NOMO-1 (cell line): ENCODE results near the gene TRIOBP.

ENCODE experiments used
- DNase-seq, 2 experiments: peaks; one replicate each; lab custom pipeline; 2025; ENCODE audit not compliant: unreplicated experiment in 2 of 2; lab: John Stamatoyannopoulos, UW

TRIOBP gene

GRCh38 chr22:37665487-37665886 is 31.4 kb upstream of the TRIOBP start:
- DNase-seq, result no peak

GRCh38 chr22:37669586-37669985 is 27.3 kb upstream of the TRIOBP start:
- no peak for DNase-seq

DNA sequence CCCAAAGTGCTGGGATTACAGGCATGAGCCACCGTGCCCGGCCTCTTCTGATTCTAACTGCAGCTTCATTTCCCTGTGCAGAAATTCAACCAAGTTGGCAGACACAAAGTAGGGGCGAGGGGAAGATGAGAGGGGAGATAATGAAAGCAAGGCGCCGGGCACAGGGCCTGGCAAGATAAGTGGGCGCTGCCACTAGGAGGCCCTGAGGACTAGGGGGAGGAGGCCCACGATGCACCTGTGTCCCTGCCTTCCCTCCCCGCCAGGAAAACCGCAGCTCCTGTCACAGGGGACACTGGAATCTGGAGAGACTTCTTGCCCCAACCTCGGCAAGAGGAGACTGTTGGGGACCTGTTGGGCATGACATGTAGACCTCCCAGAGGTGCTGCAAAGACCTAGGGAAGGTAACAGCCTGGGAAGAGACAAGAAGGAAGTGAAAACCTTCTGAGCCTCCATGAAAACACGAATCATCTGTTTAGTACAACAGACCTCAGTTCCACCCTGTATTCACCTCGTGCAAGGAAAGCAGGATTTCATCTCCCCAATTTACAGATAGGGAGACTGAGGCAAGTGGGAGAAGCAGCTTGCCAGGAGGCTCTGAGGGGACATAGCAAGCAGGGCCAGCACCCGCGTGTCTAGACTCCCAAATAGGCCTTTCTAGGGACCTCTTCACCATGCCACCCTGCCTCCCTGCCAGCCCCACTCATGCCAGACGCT is 24.5 kb upstream of the TRIOBP start:
- DNase-seq, result peak in 1 of 2 experiments; percentile 15

DNA sequence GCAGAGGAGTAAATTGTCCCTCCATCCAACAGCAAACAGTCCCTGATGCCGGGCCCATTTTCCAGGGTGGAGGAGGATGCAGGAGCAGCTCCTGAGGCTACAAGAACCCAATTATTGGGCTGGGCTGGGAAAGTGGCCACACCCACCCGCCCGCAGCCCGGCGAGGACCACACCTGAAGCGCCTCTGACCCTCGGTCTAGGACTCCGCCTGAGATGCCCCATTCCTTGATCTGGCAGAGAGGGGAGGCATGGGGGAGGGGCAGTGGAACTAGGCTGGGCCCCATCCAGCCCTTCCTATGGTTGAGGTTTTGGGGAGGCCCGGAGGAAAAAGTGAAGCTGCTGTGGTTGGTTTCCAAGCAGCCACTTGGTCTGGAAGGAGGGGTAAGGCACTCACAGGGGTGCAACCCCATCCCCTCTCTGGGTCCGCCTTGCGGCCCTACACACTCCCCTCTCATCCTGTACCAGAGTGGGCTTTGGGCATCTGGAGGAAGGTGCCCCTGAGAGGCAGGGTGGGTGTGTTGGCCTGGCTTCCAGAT is 23.9 kb upstream of the TRIOBP start:
- DNase-seq, result no peak

GRCh38 chr22:37674248-37674647 is 22.6 kb upstream of the TRIOBP start:
- DNase-seq, result no peak

DNA sequence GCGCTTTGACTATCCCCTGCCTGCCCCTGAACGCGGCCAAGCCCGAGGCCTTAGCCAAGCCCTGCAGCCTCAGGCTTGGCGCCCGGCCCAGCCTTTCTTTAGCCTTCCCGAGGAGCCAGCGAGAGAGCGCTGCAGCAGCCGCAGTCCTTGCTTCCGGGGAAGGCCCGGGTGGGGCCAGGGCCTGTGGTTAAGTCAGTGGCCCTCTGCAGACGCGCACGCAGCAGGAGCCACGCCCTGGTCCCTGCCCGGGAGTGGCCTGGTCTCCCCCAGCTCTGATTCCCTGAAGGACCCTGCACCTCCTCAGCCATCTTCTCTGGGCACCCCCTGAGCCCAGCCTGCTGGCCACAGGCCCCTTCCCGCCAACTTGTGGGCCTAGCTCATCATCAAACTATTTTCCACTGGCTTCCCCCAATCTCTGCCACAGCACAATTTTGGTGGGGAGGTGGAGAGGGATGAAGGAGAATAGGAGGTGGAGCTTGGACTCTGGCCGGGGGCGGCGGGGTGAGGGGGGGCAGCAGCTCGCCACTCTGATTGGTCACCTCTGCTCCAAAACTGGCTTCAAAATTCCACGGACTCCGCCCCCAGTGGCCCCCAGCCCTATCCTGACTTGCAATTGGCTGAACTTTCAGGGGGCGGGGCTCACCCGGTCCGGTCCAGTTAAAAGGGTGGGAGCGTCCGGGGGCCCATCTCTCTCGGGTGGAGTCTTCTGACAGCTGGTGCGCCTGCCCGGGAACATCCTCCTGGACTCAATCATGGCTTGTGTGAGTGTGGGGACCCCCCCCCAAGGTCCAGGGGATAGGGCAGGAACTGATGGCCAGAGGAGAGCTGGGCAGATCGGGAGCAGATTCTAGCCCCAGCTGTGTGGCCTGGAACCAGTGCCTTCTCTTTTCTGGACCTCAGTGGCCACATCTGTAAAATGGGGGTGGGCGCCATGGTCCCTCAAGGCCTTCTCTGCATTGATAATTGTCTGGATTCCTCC is 21.6 kb upstream of the TRIOBP start, which contains the start of gene LGALS1:
Gene LGALS1 (plus strand): TSS at position 686 of the 979 bp plus-strand sequence. CDS start 67 bp downstream, at position 753.
- peak; percentile 94 for DNase-seq

- DNase-seq, result peak in 1 of 2 experiments; percentile 24
These were observed 20.7 kb upstream of the TRIOBP start for GRCh38 chr22:37675930-37676735.

DNA sequence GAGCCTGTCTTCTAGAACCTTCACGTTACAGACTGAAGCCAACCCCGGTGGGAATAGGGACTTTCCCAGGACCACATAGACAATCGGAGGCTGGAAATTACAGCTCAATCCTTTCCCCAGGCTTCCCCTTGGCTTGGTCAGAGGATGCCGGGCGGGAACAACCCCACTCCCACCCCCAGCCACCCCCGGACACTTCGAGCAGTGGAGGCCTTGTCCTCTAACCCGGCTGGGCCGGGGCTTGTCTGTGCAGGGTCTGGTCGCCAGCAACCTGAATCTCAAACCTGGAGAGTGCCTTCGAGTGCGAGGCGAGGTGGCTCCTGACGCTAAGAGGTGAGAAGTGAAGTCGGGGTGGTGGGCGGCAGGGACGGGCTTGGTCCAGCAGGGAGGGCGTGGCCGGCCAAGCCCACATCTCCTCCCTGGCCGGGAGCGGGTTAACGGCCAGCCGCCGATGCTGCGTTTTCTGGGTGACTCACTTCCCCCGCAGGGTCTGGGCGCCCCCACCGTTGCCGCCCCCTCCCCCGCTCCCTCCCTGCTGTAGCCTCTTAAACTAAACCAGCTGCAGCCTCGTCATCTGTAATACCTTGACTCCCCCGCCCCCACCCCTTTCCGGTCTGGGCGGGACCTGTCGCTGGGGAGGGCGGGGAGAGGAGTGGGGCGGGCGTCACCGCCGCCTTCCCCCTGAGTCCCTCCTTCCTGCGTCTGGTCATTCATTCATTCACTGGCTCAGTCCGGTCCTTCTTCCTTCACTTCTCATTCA is 19.9 kb upstream of the TRIOBP start:
- peak; percentile 91 to 94 for DNase-seq

DNA sequence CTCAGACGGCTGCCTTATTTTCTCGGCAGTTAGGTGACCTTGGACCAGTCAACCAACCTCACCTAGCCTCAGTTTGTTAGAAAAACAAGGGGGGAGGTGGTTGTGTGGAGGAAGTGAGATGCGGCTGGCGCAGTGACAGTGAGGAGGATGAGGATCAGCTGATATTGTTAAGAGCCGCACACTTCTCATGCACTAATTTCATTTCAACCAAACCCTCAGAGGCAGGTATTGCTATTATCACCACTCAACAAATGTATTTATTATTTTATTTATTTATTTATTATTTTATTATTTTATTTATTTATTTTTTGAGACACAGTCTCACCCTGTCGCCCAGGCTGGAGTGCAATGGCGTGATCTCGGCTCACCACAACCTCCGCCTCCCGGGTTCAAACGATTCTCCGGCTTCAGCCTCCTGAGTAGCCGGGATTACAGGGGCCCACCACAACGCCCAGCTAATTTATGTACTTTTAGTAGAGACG is 19.3 kb upstream of the TRIOBP start:
- DNase-seq, result no peak

GRCh38 chr22:37678372-37678771 is 18.5 kb upstream of the TRIOBP start:
- DNase-seq, result no peak

GRCh38 chr22:37679670-37680069 is 17.2 kb upstream of the TRIOBP start:
- no peak for DNase-seq

GRCh38 chr22:37680191-37680851 is 16.5 kb upstream of the TRIOBP start:
- no peak for DNase-seq

- DNase-seq, result no peak
These were observed 15.8 kb upstream of the TRIOBP start for GRCh38 chr22:37681001-37681424.

- peak; percentile 64 to 70 for DNase-seq
These were observed 15.2 kb upstream of the TRIOBP start for GRCh38 chr22:37681556-37682049.

DNA sequence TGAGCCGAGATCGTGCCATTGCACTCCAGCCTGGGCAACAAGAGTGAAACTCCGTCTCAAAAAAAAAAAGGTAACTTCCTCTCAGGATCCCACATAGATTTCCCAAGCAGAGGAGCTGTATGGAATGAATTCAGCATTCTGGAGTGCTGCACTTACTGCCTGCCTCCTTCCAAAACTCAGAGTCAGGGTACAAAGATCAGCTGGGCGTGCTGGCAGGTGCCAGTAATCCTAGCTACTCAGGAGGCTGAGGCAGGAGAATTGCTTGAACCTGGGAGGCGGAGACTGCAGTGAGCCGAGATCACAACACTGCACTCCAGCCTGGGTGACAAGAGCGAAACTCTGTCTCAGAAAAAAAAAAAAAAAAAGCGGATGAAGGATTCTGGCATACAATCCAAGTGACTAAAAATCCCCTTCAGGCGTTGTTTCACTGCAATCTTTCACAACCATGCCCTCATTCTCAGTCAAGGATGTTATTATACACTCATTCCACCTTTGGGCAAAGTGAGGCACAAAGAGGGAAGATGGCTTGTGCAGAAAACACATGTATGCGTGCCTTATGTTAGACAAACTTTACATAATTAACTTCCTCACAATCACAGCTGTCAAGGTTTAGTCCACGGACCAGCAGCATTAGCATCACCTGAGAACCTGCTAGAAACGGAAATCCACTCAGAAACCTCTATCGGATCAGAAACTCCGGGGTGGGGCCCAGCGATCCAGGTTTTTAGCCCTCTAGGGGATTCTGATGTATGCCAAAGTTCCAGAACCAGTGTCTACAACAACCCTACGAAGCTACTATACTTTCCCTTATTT is 11.8 kb upstream of the TRIOBP start:
- DNase-seq, result peak in 1 of 2 experiments; percentile 14

- peak; percentile 61 to 72 for DNase-seq
These were observed 10.6 kb upstream of the TRIOBP start, which contains the start of gene NOL12 for GRCh38 chr22:37686002-37686982. Gene NOL12, plus strand, starts transcription at chr22:37686343. Its CDS starts 50 bp downstream, at chr22:37686393.

DNA sequence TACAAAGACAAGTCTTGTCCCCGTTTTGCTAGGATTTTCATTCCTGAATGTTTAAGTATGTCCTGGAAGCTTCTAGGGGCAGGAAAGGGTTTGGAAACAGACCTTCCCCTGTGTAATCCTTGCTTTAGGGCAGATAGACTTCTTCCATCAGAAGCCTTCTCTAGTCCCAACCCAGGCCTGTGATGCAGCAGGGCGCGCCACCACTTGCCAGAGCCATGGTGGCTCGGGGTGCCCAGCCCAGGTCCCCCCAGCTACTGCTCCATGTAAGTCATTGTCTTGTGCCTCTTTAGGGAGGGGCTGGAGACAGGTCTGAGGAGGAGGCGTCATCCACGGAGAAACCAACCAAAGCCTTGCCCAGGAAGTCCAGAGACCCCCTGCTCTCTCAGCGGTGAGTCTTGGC is 6.4 kb upstream of the TRIOBP start:
- no peak for DNase-seq
